ENCODE data around the gene C10orf62. TPM values are rescaled to one million over a fixed set of nuclear protein-coding genes. Genes with fewer than 3 reads are reported as not detected.

Gene C10orf62
- total and polyA plus RNA-seq, 9 of the 15 experiments (the other 6 are each of a cell fraction or from before 2014, with no cell fraction given), result not detected

DNA sequence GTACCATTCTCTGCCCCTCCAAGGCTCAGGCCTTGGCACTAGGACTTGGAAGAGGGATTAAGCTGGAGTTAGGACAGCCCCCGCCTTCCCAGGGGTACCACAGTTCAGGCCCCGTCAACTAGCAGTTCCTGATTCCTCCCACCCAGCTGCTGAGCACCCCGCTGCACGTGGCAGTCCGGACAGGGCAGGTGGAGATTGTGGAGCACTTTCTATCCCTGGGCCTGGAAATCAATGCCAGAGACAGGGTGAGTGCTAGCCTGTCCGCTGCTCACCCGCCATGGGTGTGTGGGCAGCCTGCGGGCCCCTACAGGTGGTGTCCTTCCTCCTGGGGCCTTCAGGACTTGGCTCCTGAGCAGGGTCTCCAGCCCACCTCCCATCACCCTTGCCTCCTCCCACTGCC lies 7.4 kb upstream of the C10orf62 start:
- H3K4me2 ChIP-seq (ENCODE audit: insufficient read depth, low read length), result no peak overlapping the region
- in situ Hi-C loops (cut with MboI), result no loop called here
- no peak overlapping the region for H3K4me3 ChIP-seq
- no peaks in the 10 kb centered on the region for H3K36me3 ChIP-seq (ENCODE audit: control insufficient read depth, insufficient read depth, low read length)
- no TSS peak for BruUV-seq (replicated peaks)
- TF ChIP-seq NFIX (CRISPR knock-in tag; IDR thresholded peaks at IDR 0.05; ENCODE audit: low read depth) (no peak), HDGF (IDR thresholded peaks at IDR 0.05) (no peak), KLF16 (IDR thresholded peaks at IDR 0.05) (no peak), MECOM (CRISPR knock-in tag; IDR thresholded peaks at IDR 0.05) (no peak), HDAC6 (IDR thresholded peaks at IDR 0.05; ENCODE audit: low read depth, low read length) (no peak), ZNF668 (CRISPR knock-in tag; IDR thresholded peaks at IDR 0.05) (no peak), CCNT2 (IDR thresholded peaks at IDR 0.05; ENCODE audit: borderline replicate concordance, extremely low read depth, insufficient read length, low read depth, low read length) (no peak), ZNF347 (CRISPR knock-in tag; IDR thresholded peaks at IDR 0.05; ENCODE audit: low read depth) (no peak), SMARCB1 (IDR thresholded peaks at IDR 0.05; ENCODE audit: insufficient read length, low read depth) (no peak), NR4A1 (CRISPR knock-in tag; IDR thresholded peaks at IDR 0.05) (no peak), NR4A1 (tag; IDR thresholded peaks at IDR 0.05) (no peak), NFATC3 (IDR thresholded peaks at IDR 0.05) (no peak), TCF7L2 (IDR thresholded peaks at IDR 0.05; ENCODE audit: low read depth, low read length) (no peak)
- TF ChIP-seq, protein P1, sequence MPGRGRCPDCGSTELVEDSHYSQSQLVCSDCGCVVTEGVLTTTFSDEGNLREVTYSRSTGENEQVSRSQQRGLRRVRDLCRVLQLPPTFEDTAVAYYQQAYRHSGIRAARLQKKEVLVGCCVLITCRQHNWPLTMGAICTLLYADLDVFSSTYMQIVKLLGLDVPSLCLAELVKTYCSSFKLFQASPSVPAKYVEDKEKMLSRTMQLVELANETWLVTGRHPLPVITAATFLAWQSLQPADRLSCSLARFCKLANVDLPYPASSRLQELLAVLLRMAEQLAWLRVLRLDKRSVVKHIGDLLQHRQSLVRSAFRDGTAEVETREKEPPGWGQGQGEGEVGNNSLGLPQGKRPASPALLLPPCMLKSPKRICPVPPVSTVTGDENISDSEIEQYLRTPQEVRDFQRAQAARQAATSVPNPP (IDR thresholded peaks at IDR 0.05; ENCODE audit: borderline replicate concordance, insufficient read depth, insufficient read length), result no peak
- TF ChIP-seq, protein P2, sequence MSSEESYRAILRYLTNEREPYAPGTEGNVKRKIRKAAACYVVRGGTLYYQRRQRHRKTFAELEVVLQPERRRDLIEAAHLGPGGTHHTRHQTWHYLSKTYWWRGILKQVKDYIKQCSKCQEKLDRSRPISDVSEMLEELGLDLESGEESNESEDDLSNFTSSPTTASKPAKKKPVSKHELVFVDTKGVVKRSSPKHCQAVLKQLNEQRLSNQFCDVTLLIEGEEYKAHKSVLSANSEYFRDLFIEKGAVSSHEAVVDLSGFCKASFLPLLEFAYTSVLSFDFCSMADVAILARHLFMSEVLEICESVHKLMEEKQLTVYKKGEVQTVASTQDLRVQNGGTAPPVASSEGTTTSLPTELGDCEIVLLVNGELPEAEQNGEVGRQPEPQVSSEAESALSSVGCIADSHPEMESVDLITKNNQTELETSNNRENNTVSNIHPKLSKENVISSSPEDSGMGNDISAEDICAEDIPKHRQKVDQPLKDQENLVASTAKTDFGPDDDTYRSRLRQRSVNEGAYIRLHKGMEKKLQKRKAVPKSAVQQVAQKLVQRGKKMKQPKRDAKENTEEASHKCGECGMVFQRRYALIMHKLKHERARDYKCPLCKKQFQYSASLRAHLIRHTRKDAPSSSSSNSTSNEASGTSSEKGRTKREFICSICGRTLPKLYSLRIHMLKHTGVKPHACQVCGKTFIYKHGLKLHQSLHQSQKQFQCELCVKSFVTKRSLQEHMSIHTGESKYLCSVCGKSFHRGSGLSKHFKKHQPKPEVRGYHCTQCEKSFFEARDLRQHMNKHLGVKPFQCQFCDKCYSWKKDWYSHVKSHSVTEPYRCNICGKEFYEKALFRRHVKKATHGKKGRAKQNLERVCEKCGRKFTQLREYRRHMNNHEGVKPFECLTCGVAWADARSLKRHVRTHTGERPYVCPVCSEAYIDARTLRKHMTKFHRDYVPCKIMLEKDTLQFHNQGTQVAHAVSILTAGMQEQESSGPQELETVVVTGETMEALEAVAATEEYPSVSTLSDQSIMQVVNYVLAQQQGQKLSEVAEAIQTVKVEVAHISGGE (CRISPR knock-in tag; IDR thresholded peaks at IDR 0.05), result no peak
- H3K79me2 ChIP-seq (ENCODE audit: control insufficient read depth, insufficient read depth, low read length), result no peaks in the 10 kb centered on the region
- WGBS (ENCODE audit: insufficient coverage, low coverage, missing lambda C conversion rate), result 52% methylated on average over 8 of the region's 8 CpGs
- no peaks in the 10 kb centered on the region for H3K27me3 ChIP-seq (ENCODE audit: control insufficient read depth in 2 of 2, insufficient read depth in 2 of 2, low read length in 2 of 2)
- peaks cover 0 to 10% of the 10 kb centered on the region in 2 experiments; a peak in 3 of 5 replicates for H3K4me1 ChIP-seq (replicated peaks in 1 of 2; ENCODE audit: control insufficient read depth in 2 of 2, insufficient read depth in 2 of 2, low read length in 2 of 2)
- DNase-seq (ENCODE audit: extremely low read depth in 1 of 4, low spot score in 3 of 4) (no peak), ATAC-seq (no peak), FAIRE-seq (no peak)
- intact Hi-C loops (cut with micrococcal nuclease), result no loop called here
- no peak overlapping the region for H3K27ac ChIP-seq (ENCODE audit: extremely low read depth, low read depth, low read length)
- ChIA-PET POLR2A (interaction anchor here (1.3 kb wide), 1 partner anchor 11 kb away, joined by 4 read pairs; no protein-coding TSS in a partner anchor), CTCF (ENCODE audit: low intra/inter-chr PET ratio) (no interaction called here)
- H3K9ac ChIP-seq (ENCODE audit: insufficient read depth in 1 of 2, low read depth in 2 of 2, low read length in 2 of 2), result no peak overlapping the region; a peak in 1 of 4 replicates
- H2AFZ ChIP-seq (ENCODE audit: low read depth, low read length), result no peak overlapping the region
- H3K9me3 ChIP-seq (replicated peaks; ENCODE audit: control insufficient read depth, insufficient read depth, low read depth, low read length), result no peaks in the 10 kb centered on the region
- H4K20me1 ChIP-seq (replicated peaks; ENCODE audit: control insufficient read depth, insufficient read depth, low read length), result no peaks in the 10 kb centered on the region
- no peaks in the 10 kb centered on the region for H3K9me1 ChIP-seq (ENCODE audit: control insufficient read depth, insufficient read depth, low read length)

Data from K562 (cell line).